ENCODE results near the gene EXT2. TPM values are rescaled to one million over a fixed set of nuclear protein-coding genes. Genes with fewer than 3 reads are reported as not detected.

The EXT2 gene
- total and polyA plus RNA-seq, 3 donors from 2014 or later: 47.5 to 71.2 (median 60.9) TPM

DNA sequence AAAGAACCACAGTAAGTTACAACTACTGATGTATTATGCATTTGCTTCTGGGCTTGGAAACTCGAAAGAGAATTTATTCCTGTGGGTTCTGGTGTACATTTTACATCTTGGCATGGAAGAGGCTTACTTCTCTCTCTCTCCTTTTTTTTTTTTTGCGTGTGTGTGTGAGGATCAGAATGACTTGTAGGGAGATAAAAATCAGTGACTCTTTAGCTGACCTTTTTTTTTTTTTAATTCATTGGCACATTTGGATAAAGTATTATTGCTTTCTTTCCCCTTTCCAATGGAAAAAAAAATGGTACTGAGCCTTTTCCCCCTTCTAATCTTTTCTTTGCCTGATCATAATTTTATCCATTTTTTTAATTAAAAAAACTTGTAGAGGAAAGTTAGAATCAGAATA, 43.5 kb downstream of the EXT2 start:
- Histone ChIP-seq H3K36me3 (ENCODE audit: low read depth, missing control alignments) (no peaks in the 10 kb centered on the region), H3K9me3 (no peaks in the 10 kb centered on the region), H3K27me3 (no peaks in the 10 kb centered on the region), H3K4me1 (no peaks in the 10 kb centered on the region), H3K4me3 (no peak overlapping the region), H3K27ac (no peak overlapping the region)
- DNase-seq: no peak
- intact Hi-C loops (cut with DNase I; ENCODE audit: low total_unique reads): no loop called here
- no peak for TF ChIP-seq POLR2A (IDR thresholded peaks at IDR 0.05)
- TF ChIP-seq, protein P1, sequence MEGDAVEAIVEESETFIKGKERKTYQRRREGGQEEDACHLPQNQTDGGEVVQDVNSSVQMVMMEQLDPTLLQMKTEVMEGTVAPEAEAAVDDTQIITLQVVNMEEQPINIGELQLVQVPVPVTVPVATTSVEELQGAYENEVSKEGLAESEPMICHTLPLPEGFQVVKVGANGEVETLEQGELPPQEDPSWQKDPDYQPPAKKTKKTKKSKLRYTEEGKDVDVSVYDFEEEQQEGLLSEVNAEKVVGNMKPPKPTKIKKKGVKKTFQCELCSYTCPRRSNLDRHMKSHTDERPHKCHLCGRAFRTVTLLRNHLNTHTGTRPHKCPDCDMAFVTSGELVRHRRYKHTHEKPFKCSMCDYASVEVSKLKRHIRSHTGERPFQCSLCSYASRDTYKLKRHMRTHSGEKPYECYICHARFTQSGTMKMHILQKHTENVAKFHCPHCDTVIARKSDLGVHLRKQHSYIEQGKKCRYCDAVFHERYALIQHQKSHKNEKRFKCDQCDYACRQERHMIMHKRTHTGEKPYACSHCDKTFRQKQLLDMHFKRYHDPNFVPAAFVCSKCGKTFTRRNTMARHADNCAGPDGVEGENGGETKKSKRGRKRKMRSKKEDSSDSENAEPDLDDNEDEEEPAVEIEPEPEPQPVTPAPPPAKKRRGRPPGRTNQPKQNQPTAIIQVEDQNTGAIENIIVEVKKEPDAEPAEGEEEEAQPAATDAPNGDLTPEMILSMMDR (IDR thresholded peaks at IDR 0.05): no peak
- WGBS, 2 donors: 80 to 88% methylated on average over 2 of the region's 2 CpGs

DNA sequence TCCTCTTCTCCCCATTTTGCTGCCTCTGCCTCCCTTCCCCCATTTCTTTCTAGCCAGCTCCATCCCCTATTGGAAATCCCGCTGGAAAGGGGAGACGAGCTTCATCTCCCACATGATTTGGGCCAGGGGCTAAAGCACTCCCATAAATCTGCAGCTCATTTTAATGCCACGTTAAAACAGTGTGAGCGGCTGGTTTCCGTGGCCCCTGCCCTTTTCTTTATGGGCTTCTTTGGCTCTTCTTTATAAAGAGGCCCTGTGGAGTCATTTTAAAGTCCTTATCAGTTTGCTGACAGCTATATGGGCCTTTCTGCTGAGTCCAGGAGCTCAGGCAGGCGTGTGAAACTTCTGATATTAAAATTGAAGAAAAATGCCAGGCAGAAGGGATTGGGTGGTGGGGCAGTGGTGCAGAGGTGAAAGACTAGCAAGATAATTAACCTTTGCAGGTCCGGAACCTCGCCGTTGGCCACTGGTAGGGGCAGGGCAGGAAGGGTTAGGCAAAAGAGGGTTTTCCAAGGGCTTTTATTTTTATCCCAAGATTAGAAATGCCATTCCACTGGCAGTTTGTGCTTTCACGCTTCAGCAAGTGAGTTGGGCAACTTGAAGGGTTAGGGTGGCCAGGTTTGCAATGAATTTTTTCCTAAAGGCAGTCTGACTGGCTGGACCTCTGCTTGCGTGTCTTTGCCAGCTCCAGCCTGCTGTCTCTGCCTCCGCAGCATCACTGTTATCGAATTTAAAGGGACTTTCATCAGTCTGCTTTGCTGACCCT, 44.3 kb downstream of the EXT2 start:
- no peak for DNase-seq
- intact Hi-C loops (cut with DNase I; ENCODE audit: low total_unique reads): no loop called here
- no peaks in the 10 kb centered on the region for H3K27me3 ChIP-seq
- H3K36me3 ChIP-seq (ENCODE audit: low read depth, missing control alignments): no peaks in the 10 kb centered on the region
- H3K27ac ChIP-seq: no peak overlapping the region
- no peak overlapping the region for H3K4me3 ChIP-seq
- WGBS, 2 donors: 67 to 68% methylated on average over 13 of the region's 13 CpGs
- no peaks in the 10 kb centered on the region for H3K9me3 ChIP-seq
- no peaks in the 10 kb centered on the region for H3K4me1 ChIP-seq
- TF ChIP-seq, protein P1 (IDR thresholded peaks at IDR 0.05): no peak
- no peak for TF ChIP-seq POLR2A (IDR thresholded peaks at IDR 0.05)

DNA sequence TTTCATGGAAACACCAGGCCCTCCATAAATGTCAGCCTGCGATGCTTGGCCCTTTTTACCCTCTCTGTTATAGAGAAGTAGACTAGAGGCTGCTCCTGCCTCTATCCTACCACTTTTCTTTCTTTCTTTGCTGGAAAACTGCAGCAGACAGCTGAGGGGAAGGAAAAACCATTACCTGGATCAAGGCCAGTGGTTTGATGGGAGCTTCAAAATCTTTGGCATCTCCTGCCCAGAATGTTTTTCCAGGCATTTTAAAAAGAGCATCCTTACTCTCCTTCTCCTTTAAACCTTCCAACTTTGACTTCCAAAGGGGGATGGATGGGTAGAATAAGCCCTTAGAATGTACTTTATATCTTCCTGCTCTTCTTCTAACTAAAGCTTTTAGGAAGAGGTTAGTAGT, 44.9 kb downstream of the EXT2 start:
- Histone ChIP-seq H3K36me3 (ENCODE audit: low read depth, missing control alignments) (no peaks in the 10 kb centered on the region), H3K27me3 (no peaks in the 10 kb centered on the region), H3K4me3 (no peak overlapping the region), H3K4me1 (no peaks in the 10 kb centered on the region), H3K9me3 (no peaks in the 10 kb centered on the region), H3K27ac (no peak overlapping the region)
- WGBS, 2 donors: 77 to 85% methylated on average over 1 of the region's 1 CpG
- intact Hi-C loops (cut with DNase I; ENCODE audit: low total_unique reads): no loop called here
- no peak for DNase-seq
- no peak for TF ChIP-seq POLR2A (IDR thresholded peaks at IDR 0.05)
- TF ChIP-seq, protein P1 (IDR thresholded peaks at IDR 0.05): no peak

DNA sequence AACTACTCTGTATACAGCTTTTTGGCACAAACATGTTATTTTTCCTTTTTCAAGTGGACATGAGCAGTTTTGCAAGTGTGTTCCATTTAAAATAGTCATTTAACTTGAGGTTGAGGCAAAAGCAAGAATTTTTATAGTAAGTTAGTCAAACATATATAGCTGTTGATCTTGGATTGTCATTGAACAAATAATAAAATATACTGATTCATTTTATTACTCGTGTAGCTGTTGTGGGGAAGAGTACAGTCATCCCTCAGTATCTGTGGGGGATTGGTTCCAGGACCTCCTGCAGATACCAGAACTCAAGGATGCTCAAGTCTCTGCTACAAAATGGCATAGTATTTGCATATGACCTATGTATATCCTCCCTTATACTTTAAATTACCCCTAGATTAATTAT, 45.3 kb downstream of the EXT2 start:
- DNase-seq: no peak
- Histone ChIP-seq H3K36me3 (ENCODE audit: low read depth, missing control alignments) (no peaks in the 10 kb centered on the region), H3K4me3 (no peak overlapping the region), H3K9me3 (no peaks in the 10 kb centered on the region), H3K4me1 (no peaks in the 10 kb centered on the region), H3K27me3 (no peaks in the 10 kb centered on the region), H3K27ac (no peak overlapping the region)
- 37 to 82% methylated on average over 1 of the region's 1 CpG for WGBS, 2 donors
- intact Hi-C loops (cut with DNase I; ENCODE audit: low total_unique reads): no loop called here
- TF ChIP-seq, protein P1 (IDR thresholded peaks at IDR 0.05): no peak
- TF ChIP-seq POLR2A (IDR thresholded peaks at IDR 0.05): no peak

Measured in testis (tissue), 3 donors.